ENCODE results near the gene MAP3K10. TPM values are rescaled to one million over a fixed set of nuclear protein-coding genes. Genes with fewer than 3 reads are reported as not detected.

Gene MAP3K10
- polyA plus RNA-seq, 1 of the 3 experiments (the other 2 are of a cell fraction), result 10.7 TPM

GRCh38 chr19:40193587-40193849 lies 2.3 kb downstream of the MAP3K10 start:
- 89% methylated on average over 3 of the region's 3 CpGs for WGBS (ENCODE audit: low lambda C conversion rate)
- no peak for DNase-seq
- no peak overlapping the region for H3K9ac ChIP-seq
- 0 out of 2 replicates have a peak, but pooled peaks cover 4% of the 10 kb centered on the region for H4K20me1 ChIP-seq (ENCODE audit: insufficient read depth)
- no peaks in the 10 kb centered on the region for H3K9me3 ChIP-seq
- peaks cover 5 to 11% of the 10 kb centered on the region in 2 experiments; a peak in 2 of 4 replicates for H3K4me1 ChIP-seq (ENCODE audit: control insufficient read depth in 1 of 2, insufficient read depth in 2 of 2, low read depth in 1 of 2, low read length in 1 of 2)
- no peaks in the 10 kb centered on the region for H3K27me3 ChIP-seq (ENCODE audit: insufficient read depth)
- 0 out of 2 replicates have a peak overlapping the region, but pooled peaks have one; percentile 95 for H3K4me2 ChIP-seq
- no peaks in the 10 kb centered on the region for H3K9me2 ChIP-seq
- CTCF ChIA-PET, result interaction anchor here (1.0 to 1.6 kb wide), 3 partner anchors 23 to 53 kb away, joined by 3 to 4 read pairs (median 4); no protein-coding TSS in a partner anchor
- TF ChIP-seq RXRA (IDR thresholded peaks at IDR 0.05; ENCODE audit: borderline replicate concordance, low read depth) (no peak), RAD21 (IDR thresholded peaks at IDR 0.05; ENCODE audit: low read length) (no peak), SIN3A (IDR thresholded peaks at IDR 0.05; ENCODE audit: borderline replicate concordance, low read depth, low read length) (no peak), MXI1 (IDR thresholded peaks at IDR 0.05; ENCODE audit: low read depth, low read length) (no peak), CHD2 (IDR thresholded peaks at IDR 0.05; ENCODE audit: low read length, partially characterized antibody) (no peak), MEF2A (IDR thresholded peaks at IDR 0.05; ENCODE audit: borderline replicate concordance, low read depth) (no peak), EZH2phosphoT487 (IDR thresholded peaks at IDR 0.05; ENCODE audit: borderline replicate concordance, low read depth) (no peak), SMC3 (IDR thresholded peaks at IDR 0.05; ENCODE audit: low read depth, low read length) (no peak), TEAD4 (IDR thresholded peaks at IDR 0.05; ENCODE audit: borderline replicate concordance, insufficient read depth) (no peak)
- no peak overlapping the region for H3K27ac ChIP-seq (ENCODE audit: low read depth in 2 of 2, low read length in 1 of 2)
- peaks cover 6% of the 10 kb centered on the region; the same call in 1 of the 2 replicates for H3K79me2 ChIP-seq (ENCODE audit: insufficient read depth)
- H3F3A ChIP-seq (replicated peaks; ENCODE audit: insufficient read depth), result no peaks in the 10 kb centered on the region
- no peak overlapping the region for H3K4me3 ChIP-seq (ENCODE audit: low read depth in 2 of 2, low read length in 1 of 2)
- no peak overlapping the region for H2AFZ ChIP-seq (ENCODE audit: low read depth)
- POLR2A ChIA-PET, result no interaction called here
- H3K36me3 ChIP-seq (replicated peaks in 1 of 2; ENCODE audit: control insufficient read depth in 1 of 2, insufficient read depth in 2 of 2, low read length in 1 of 2), result no peaks in the 10 kb centered on the region

GRCh38 chr19:40198272-40198990 lies 7.2 kb downstream of the MAP3K10 start:
- Histone ChIP-seq H3K4me2 (no peak overlapping the region), H3K27ac (ENCODE audit: low read depth in 2 of 2, low read length in 1 of 2) (no peak overlapping the region), H3K79me2 (ENCODE audit: insufficient read depth) (no peaks in the 10 kb centered on the region), H2AFZ (ENCODE audit: low read depth) (no peak overlapping the region), H3K9me2 (no peaks in the 10 kb centered on the region), H3K4me1 (ENCODE audit: control insufficient read depth in 1 of 2, insufficient read depth in 2 of 2, low read depth in 1 of 2, low read length in 1 of 2) (no peaks in the 10 kb centered on the region; a peak in 1 of 4 replicates), H3K36me3 (replicated peaks in 1 of 2; ENCODE audit: control insufficient read depth in 1 of 2, insufficient read depth in 2 of 2, low read length in 1 of 2) (peaks cover 0 to 2% of the 10 kb centered on the region in 2 experiments), H3F3A (replicated peaks; ENCODE audit: insufficient read depth) (no peaks in the 10 kb centered on the region), H3K9me3 (no peaks in the 10 kb centered on the region), H3K9ac (no peak overlapping the region), H4K20me1 (ENCODE audit: insufficient read depth) (0 out of 2 replicates have a peak, but pooled peaks cover 4% of the 10 kb centered on the region), H3K4me3 (ENCODE audit: low read depth in 2 of 2, low read length in 1 of 2) (no peak overlapping the region), H3K27me3 (ENCODE audit: insufficient read depth) (no peaks in the 10 kb centered on the region)
- 98% methylated on average over 29 of the region's 29 CpGs for WGBS (ENCODE audit: low lambda C conversion rate)
- no peak for DNase-seq
- CTCF ChIA-PET, result interaction anchor here (3.9 to 4.9 kb wide), 2 partner anchors 19 to 59 kb away, joined by 15 to 35 read pairs; partner anchors contain the start of gene TTC9B
- TF ChIP-seq NFIC (IDR thresholded peaks at IDR 0.05; ENCODE audit: borderline replicate concordance) (no peak), POLR2AphosphoS5 (IDR thresholded peaks at IDR 0.05; ENCODE audit: low read depth, low read length) (no peak), YY1 (IDR thresholded peaks at IDR 0.05; ENCODE audit: low read depth) (no peak), TAF1 (IDR thresholded peaks at IDR 0.05; ENCODE audit: borderline replicate concordance, low read depth, low read length) (no peak), CTCF (IDR thresholded peaks at IDR 0.05) (no peak)
- POLR2A ChIA-PET, result no interaction called here

All from SK-N-SH (cell line).